Measurements from ENCODE around the gene FNDC1.

FNDC1 gene

DNA sequence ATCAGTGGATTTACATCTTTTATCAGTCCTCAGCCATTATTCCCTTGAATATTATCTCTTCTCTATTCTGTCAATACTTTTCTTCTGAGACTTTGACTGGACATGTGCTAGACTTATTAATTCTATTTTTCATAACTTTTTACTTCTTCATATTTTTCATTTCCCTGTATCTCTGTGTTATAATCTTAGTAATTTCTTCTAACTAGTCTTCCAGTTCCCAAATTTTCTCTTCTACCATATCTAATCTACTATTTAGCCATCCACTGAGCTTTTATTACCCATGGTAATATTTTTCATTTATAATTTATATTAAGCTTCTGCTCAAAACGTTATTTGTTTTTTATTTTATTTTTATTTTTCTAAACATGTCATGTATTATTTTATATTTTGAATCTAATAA lies 13.1 kb upstream of the FNDC1 start:
- no peaks in the 10 kb centered on the region for H3K79me2 ChIP-seq (ENCODE audit: insufficient read depth, low read length)
- no peaks in the 10 kb centered on the region for H3K9me2 ChIP-seq (replicated peaks; ENCODE audit: insufficient read depth, low read length)
- H3K27me3 ChIP-seq (ENCODE audit: low read length) = no peaks in the 10 kb centered on the region
- H3K9me3 ChIP-seq (ENCODE audit: insufficient read depth, low read length) = peaks cover 16% of the 10 kb centered on the region; the same call in 1 of the 2 replicates
- H3K27ac ChIP-seq (ENCODE audit: low read depth, low read length) = no peak overlapping the region
- H4K20me1 ChIP-seq (ENCODE audit: low read depth, low read length) = no peaks in the 10 kb centered on the region
- no peak overlapping the region for H2AFZ ChIP-seq (ENCODE audit: low read depth, low read length, severe bottlenecking)
- 0 out of 2 replicates have a peak, but pooled peaks cover 4% of the 10 kb centered on the region for H3K36me3 ChIP-seq (ENCODE audit: low read length)
- H3K4me2 ChIP-seq (ENCODE audit: low read depth, low read length, poor library complexity, severe bottlenecking) = no peak overlapping the region
- no peak overlapping the region for H3K4me3 ChIP-seq (ENCODE audit: insufficient read depth, low read length, poor library complexity, severe bottlenecking)
- TF ChIP-seq EZH2phosphoT487 (conservative IDR thresholded peaks at IDR 0.05; ENCODE audit: low read length) = no peak
- TF ChIP-seq, protein P1, sequence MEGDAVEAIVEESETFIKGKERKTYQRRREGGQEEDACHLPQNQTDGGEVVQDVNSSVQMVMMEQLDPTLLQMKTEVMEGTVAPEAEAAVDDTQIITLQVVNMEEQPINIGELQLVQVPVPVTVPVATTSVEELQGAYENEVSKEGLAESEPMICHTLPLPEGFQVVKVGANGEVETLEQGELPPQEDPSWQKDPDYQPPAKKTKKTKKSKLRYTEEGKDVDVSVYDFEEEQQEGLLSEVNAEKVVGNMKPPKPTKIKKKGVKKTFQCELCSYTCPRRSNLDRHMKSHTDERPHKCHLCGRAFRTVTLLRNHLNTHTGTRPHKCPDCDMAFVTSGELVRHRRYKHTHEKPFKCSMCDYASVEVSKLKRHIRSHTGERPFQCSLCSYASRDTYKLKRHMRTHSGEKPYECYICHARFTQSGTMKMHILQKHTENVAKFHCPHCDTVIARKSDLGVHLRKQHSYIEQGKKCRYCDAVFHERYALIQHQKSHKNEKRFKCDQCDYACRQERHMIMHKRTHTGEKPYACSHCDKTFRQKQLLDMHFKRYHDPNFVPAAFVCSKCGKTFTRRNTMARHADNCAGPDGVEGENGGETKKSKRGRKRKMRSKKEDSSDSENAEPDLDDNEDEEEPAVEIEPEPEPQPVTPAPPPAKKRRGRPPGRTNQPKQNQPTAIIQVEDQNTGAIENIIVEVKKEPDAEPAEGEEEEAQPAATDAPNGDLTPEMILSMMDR (IDR thresholded peaks at IDR 0.05; ENCODE audit: insufficient read depth, low read length, poor library complexity, severe bottlenecking) = no peak
- no peaks in the 10 kb centered on the region for H3F3A ChIP-seq (ENCODE audit: insufficient read depth)
- no peak overlapping the region for H3K9ac ChIP-seq (ENCODE audit: low read length)

DNA sequence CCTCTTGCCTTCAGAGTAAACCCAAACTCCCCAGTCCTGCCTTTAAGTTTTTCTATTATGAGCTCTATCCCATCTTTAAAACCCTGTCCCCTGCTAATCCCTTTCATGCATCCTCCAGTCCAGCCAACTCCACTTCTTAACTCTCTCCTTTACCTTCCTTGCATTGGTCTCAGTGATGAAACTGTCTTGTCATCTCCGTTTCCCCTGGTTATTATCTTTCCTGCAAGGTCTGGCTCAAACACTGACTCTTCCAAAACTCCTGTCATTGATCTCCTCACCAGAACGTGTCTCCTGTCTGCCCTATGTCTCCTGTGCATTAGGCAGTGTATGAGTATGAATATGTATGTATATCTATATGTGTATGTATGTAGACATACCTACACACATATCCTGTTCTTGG lies 11.8 kb upstream of the FNDC1 start:
- no peak overlapping the region for H3K9ac ChIP-seq (ENCODE audit: low read length)
- no peaks in the 10 kb centered on the region for H4K20me1 ChIP-seq (ENCODE audit: low read depth, low read length)
- H3K36me3 ChIP-seq (ENCODE audit: low read length) = 0 out of 2 replicates have a peak, but pooled peaks cover 4% of the 10 kb centered on the region
- no peak overlapping the region for H3K4me3 ChIP-seq (ENCODE audit: insufficient read depth, low read length, poor library complexity, severe bottlenecking)
- no peak overlapping the region for H3K4me2 ChIP-seq (ENCODE audit: low read depth, low read length, poor library complexity, severe bottlenecking)
- no peaks in the 10 kb centered on the region for H3K9me2 ChIP-seq (replicated peaks; ENCODE audit: insufficient read depth, low read length)
- H3K79me2 ChIP-seq (ENCODE audit: insufficient read depth, low read length) = no peaks in the 10 kb centered on the region
- TF ChIP-seq, protein P1 (IDR thresholded peaks at IDR 0.05; ENCODE audit: insufficient read depth, low read length, poor library complexity, severe bottlenecking) = no peak
- TF ChIP-seq EZH2phosphoT487 (conservative IDR thresholded peaks at IDR 0.05; ENCODE audit: low read length) = no peak
- no peak overlapping the region for H2AFZ ChIP-seq (ENCODE audit: low read depth, low read length, severe bottlenecking)
- no peak overlapping the region for H3K27ac ChIP-seq (ENCODE audit: low read depth, low read length)
- H3K9me3 ChIP-seq (ENCODE audit: insufficient read depth, low read length) = peaks cover 16% of the 10 kb centered on the region; the same call in 1 of the 2 replicates
- no peaks in the 10 kb centered on the region for H3K27me3 ChIP-seq (ENCODE audit: low read length)
- H3F3A ChIP-seq (ENCODE audit: insufficient read depth) = no peaks in the 10 kb centered on the region

DNA sequence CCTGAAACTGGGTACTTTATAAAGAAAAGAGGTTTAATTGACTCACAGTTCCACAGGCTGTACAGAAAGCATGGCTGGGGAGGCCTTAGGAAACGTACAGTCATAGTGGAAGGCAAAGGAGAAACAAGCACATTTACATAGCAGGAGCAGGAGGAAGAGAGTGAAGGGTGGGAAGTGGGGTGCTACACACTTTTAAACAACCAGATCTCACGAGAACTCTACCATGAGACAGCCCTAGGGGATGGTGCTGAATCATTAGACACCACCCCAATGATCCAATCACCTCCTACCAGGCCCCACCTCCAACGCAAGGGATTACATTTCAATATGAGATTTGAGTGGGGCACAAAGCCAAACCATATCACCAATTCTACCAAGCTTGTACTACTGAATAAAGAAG lies 7.4 kb upstream of the FNDC1 start:
- no peaks in the 10 kb centered on the region for H3F3A ChIP-seq (ENCODE audit: insufficient read depth)
- H2AFZ ChIP-seq (ENCODE audit: low read depth, low read length, severe bottlenecking) = no peak overlapping the region
- 0 out of 2 replicates have a peak, but pooled peaks cover 3% of the 10 kb centered on the region for H3K9me3 ChIP-seq (ENCODE audit: insufficient read depth, low read length)
- no peak for TF ChIP-seq EZH2phosphoT487 (conservative IDR thresholded peaks at IDR 0.05; ENCODE audit: low read length)
- TF ChIP-seq, protein P1 (IDR thresholded peaks at IDR 0.05; ENCODE audit: insufficient read depth, low read length, poor library complexity, severe bottlenecking) = no peak
- no peaks in the 10 kb centered on the region for H3K27me3 ChIP-seq (ENCODE audit: low read length)
- H3K79me2 ChIP-seq (ENCODE audit: insufficient read depth, low read length) = no peaks in the 10 kb centered on the region
- H3K9ac ChIP-seq (ENCODE audit: low read length) = no peak overlapping the region
- H3K36me3 ChIP-seq (ENCODE audit: low read length) = no peaks in the 10 kb centered on the region
- no peak overlapping the region for H3K4me3 ChIP-seq (ENCODE audit: insufficient read depth, low read length, poor library complexity, severe bottlenecking)
- H3K4me2 ChIP-seq (ENCODE audit: low read depth, low read length, poor library complexity, severe bottlenecking) = no peak overlapping the region
- no peaks in the 10 kb centered on the region for H4K20me1 ChIP-seq (ENCODE audit: low read depth, low read length)
- H3K9me2 ChIP-seq (replicated peaks; ENCODE audit: insufficient read depth, low read length) = no peaks in the 10 kb centered on the region
- H3K27ac ChIP-seq (ENCODE audit: low read depth, low read length) = no peak overlapping the region

All from SU-DHL-6 (cell line).